ENCODE data around the gene ARHGAP6. TPM values are rescaled to one million over a fixed set of nuclear protein-coding genes. Genes with fewer than 3 reads are reported as not detected.

ARHGAP6 gene
- total and polyA plus RNA-seq, 2 experiments from 2014 or later, result 0.26 to 0.59 TPM

DNA sequence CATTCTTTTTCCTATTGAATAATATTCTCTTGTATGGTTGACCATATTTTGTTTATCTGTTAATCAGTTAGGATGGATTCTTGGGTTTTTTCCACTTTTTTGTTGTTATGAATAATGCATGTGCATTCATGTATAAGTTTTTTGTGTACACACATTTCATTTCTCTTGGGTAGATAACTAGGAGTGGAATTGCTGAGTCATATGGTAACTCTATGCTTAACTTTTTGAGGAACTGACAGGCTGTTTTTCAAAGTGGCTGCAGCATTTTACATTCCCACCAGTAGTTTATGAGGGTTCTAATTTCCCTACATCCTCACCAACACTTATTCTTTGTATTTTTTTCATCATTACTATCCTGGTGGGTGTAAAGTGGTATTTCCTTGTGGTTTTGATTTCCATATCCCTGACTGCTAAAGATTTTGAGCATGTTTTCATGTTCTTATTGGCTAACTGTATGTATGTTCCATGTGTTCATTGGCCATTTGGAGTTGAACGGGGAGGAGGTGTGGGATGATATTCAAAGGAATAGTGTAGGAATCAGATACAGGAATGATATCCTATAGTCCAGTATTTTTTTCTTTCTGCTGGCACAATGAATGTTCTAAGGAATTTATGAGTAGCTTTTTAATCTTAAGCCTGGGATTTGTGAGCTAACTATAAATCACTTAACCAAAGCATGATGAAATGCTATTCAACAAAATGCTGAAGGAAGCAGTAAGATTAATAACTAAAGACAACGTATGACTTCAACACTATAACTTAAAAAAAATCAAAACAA is 258.2 kb downstream of the ARHGAP6 start:
- Mint-ChIP-seq H3K36me3 (ENCODE audit: low read depth) (no peaks in the 10 kb centered on the region), H3K27me3 (ENCODE audit: insufficient read depth, low read depth, poor library complexity) (no peaks in the 10 kb centered on the region), H3K9me3 (no peaks in the 10 kb centered on the region), H3K27ac (no peak overlapping the region; the same call in 1 of the 2 replicates), H3K4me1 (no peaks in the 10 kb centered on the region), H3K4me3 (no peak overlapping the region)
- H3K4me1 ChIP-seq (ENCODE audit: insufficient read depth), result no peaks in the 10 kb centered on the region
- H3K27ac ChIP-seq (ENCODE audit: low read depth), result no peak overlapping the region
- H3K4me2 ChIP-seq, result no peak overlapping the region
- TF ChIP-seq STAT1 (IDR thresholded peaks at IDR 0.05; ENCODE audit: unreplicated experiment) (no peak), CTCF (conservative IDR thresholded peaks at IDR 0.05; ENCODE audit: low read depth in 2 of 2) (no peak), EZH2 (IDR thresholded peaks at IDR 0.05; ENCODE audit: low read depth, unreplicated experiment) (no peak)
- H4K20me1 ChIP-seq (replicated peaks; ENCODE audit: insufficient read depth), result no peaks in the 10 kb centered on the region
- no peaks in the 10 kb centered on the region for H3K27me3 ChIP-seq (ENCODE audit: insufficient read depth)
- no peak for DNase-seq (ENCODE audit: low spot score)
- no peak overlapping the region for H2AFZ ChIP-seq
- no peak for ATAC-seq
- H3K36me3 ChIP-seq (ENCODE audit: insufficient read depth), result no peaks in the 10 kb centered on the region
- H3F3A ChIP-seq (replicated peaks; ENCODE audit: low read depth), result no peaks in the 10 kb centered on the region
- H3K79me2 ChIP-seq (replicated peaks; ENCODE audit: insufficient read depth), result no peaks in the 10 kb centered on the region
- H3K4me3 ChIP-seq, result no peak overlapping the region
- no peaks in the 10 kb centered on the region for H3K9me2 ChIP-seq (ENCODE audit: insufficient read depth)

- Histone ChIP-seq H3K36me3 (ENCODE audit: insufficient read depth) (no peaks in the 10 kb centered on the region), H2AFZ (no peak overlapping the region), H4K20me1 (replicated peaks; ENCODE audit: insufficient read depth) (no peaks in the 10 kb centered on the region), H3K9me2 (ENCODE audit: insufficient read depth) (no peaks in the 10 kb centered on the region), H3K79me2 (replicated peaks; ENCODE audit: insufficient read depth) (no peaks in the 10 kb centered on the region), H3K4me2 (no peak overlapping the region), H3F3A (replicated peaks; ENCODE audit: low read depth) (no peaks in the 10 kb centered on the region), H3K27me3 (ENCODE audit: insufficient read depth) (no peaks in the 10 kb centered on the region), H3K4me1 (ENCODE audit: insufficient read depth) (no peaks in the 10 kb centered on the region), H3K27ac (ENCODE audit: low read depth) (no peak overlapping the region), H3K4me3 (no peak overlapping the region)
- H3K4me3 Mint-ChIP-seq, result no peak overlapping the region
- H3K27me3 Mint-ChIP-seq (ENCODE audit: insufficient read depth, low read depth, poor library complexity), result no peaks in the 10 kb centered on the region
- H3K27ac Mint-ChIP-seq, result peak overlapping the region; percentile 27; the same call in 1 of the 2 replicates
- ATAC-seq (no peak), DNase-seq (ENCODE audit: low spot score) (no peak)
- H3K36me3 Mint-ChIP-seq (ENCODE audit: low read depth), result no peaks in the 10 kb centered on the region
- no peaks in the 10 kb centered on the region for H3K4me1 Mint-ChIP-seq
- no peaks in the 10 kb centered on the region for H3K9me3 Mint-ChIP-seq
- TF ChIP-seq POLR2AphosphoS5 (IDR thresholded peaks at IDR 0.05; ENCODE audit: low read depth) (no peak), NANOG (IDR thresholded peaks at IDR 0.05; ENCODE audit: borderline replicate concordance) (no peak), EZH2 (IDR thresholded peaks at IDR 0.05; ENCODE audit: low read depth, unreplicated experiment) (no peak), ZNF331 (CRISPR knock-in tag; IDR thresholded peaks at IDR 0.05; ENCODE audit: low read depth) (no peak), ZNF462 (CRISPR knock-in tag; IDR thresholded peaks at IDR 0.05) (no peak), CREB1 (CRISPR knock-in tag; IDR thresholded peaks at IDR 0.05; ENCODE audit: low read depth) (no peak), CTCF (conservative IDR thresholded peaks at IDR 0.05; ENCODE audit: low read depth in 2 of 2) (no peak)
Observed at GRCh38 chrX:11406109-11406765, 259.5 kb downstream of the ARHGAP6 start.
